GM18502 (cell line): ENCODE results near the gene GZMM.
"Not testable (repeated sequence)": the region's sequence is repeated elsewhere in the genome, so short reads cannot be mapped to it uniquely, and the experiment has no call there.

Experiments used
- ATAC-seq: cut with Tn5 transposase; IDR thresholded peaks from one replicate; pipeline ENCODE4 v1.9.1; 2021; ENCODE audit warnings: mild to moderate bottlenecking; ENCODE audit not compliant: unreplicated experiment, poor library complexity

GZMM gene

GRCh38 chr19:580274-580835 is 36.5 kb downstream of the GZMM start:
- ATAC-seq: no peak

GRCh38 chr19:581399-582111 is 37.7 kb downstream of the GZMM start:
- no peak for ATAC-seq

GRCh38 chr19:582497-583197 is 38.8 kb downstream of the GZMM start:
- ATAC-seq: no peak

GRCh38 chr19:583198-583967 is 39.5 kb downstream of the GZMM start:
- ATAC-seq: no peak

- no peak for ATAC-seq
Measured at GRCh38 chr19:583968-584239, 40.1 kb downstream of the GZMM start.

GRCh38 chr19:584240-585001 is 40.6 kb downstream of the GZMM start:
- no peak for ATAC-seq

- ATAC-seq: not testable (repeated sequence)
Measured at GRCh38 chr19:585146-585545, 41.3 kb downstream of the GZMM start.

- no peak for ATAC-seq
Measured at GRCh38 chr19:585551-586110, 41.8 kb downstream of the GZMM start.

- no peak for ATAC-seq
Measured at GRCh38 chr19:588093-588740, 44.4 kb downstream of the GZMM start.

GRCh38 chr19:588741-589692 is 45.2 kb downstream of the GZMM start:
- ATAC-seq: no peak

- no peak for ATAC-seq
Measured at GRCh38 chr19:589693-590395, 46.0 kb downstream of the GZMM start, which contains the start of gene HCN2. TSS of gene HCN2 (plus strand) at chr19:589881. CDS start at chr19:589946, 65 bp downstream.

GRCh38 chr19:590396-590745 is 46.5 kb downstream of the GZMM start:
- no peak for ATAC-seq

GRCh38 chr19:590750-591098 is 46.9 kb downstream of the GZMM start:
- no peak for ATAC-seq

- no peak for ATAC-seq
Measured at GRCh38 chr19:591099-591958, 47.5 kb downstream of the GZMM start.

- ATAC-seq: no peak
Measured at GRCh38 chr19:592101-592500, 48.2 kb downstream of the GZMM start.

- no peak for ATAC-seq
Measured at GRCh38 chr19:593055-593454, 49.2 kb downstream of the GZMM start.

GRCh38 chr19:593505-593904 is 49.7 kb downstream of the GZMM start:
- ATAC-seq: no peak
